Memory B cell (primary cell): Measurements from ENCODE around the gene ZCCHC14.
A peak's percentile ranks its signal among the peaks of the same experiment; 100 is the strongest.
"Not testable (repeated sequence)": the region's sequence is repeated elsewhere in the genome, so short reads cannot be mapped to it uniquely, and the experiment has no call there.

ENCODE experiments used
- ATAC-seq: fragments of 150-1000 bp; cut with Tn5 transposase; 2 replicates; pipeline ENCODE4 v1.10.0; 2021; ENCODE audit warnings: low read depth, mild to moderate bottlenecking, moderate library complexity
- DNase-seq, 2 donors: peaks; one replicate each; pipeline ENCODE4 v3.0.0; 2022; ENCODE audit warnings: low spot score in 2 of 2
- H3K27ac Mint-ChIP-seq: one replicate; pipeline ENCODE4 v1.8.0; 2022; ENCODE audit warnings: mild to moderate bottlenecking, moderate library complexity, mixed read lengths
- H3K27me3 Mint-ChIP-seq: one replicate; pipeline ENCODE4 v1.8.0; 2022; ENCODE audit warnings: mixed read lengths
- H3K36me3 Mint-ChIP-seq: one replicate; pipeline ENCODE4 v1.8.0; 2022; ENCODE audit warnings: mild to moderate bottlenecking, mixed read lengths
- H3K4me1 Mint-ChIP-seq: one replicate; pipeline ENCODE4 v1.8.0; 2022; ENCODE audit warnings: mixed read lengths
- H3K4me3 Mint-ChIP-seq: one replicate; pipeline ENCODE4 v1.8.0; 2022; ENCODE audit warnings: mild to moderate bottlenecking, moderate library complexity, mixed read lengths
- H3K9me3 Mint-ChIP-seq: one replicate; pipeline ENCODE4 v1.8.0; 2022; ENCODE audit warnings: mixed read lengths

The ZCCHC14 gene

DNA sequence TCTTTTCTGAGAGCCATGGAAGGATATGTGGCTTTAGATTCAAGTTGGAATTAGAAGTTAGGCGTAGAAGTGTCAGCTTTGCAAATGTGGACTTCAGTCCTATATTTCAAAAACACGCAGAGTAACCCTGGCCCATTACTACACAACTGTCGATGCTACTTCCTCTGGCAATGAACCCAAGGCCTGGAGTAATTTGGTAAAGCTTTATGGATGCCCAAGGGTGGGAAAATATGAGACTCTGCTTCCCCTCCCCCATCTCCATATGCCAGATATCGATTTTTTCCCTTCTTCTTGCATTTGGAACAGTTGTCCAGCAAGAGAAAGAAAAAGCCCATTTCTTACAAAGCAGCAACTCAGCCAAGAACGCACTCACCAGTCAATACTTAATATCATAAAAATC lies 103.6 kb downstream of the ZCCHC14 start:
- H3K9me3 Mint-ChIP-seq = no peaks in the 10 kb centered on the region
- peaks cover 36% of the 10 kb centered on the region for H3K4me1 Mint-ChIP-seq
- peak overlapping the region; percentile 84 for H3K27ac Mint-ChIP-seq
- no peaks in the 10 kb centered on the region for H3K36me3 Mint-ChIP-seq
- DNase-seq = no peak
- no peaks in the 10 kb centered on the region for H3K27me3 Mint-ChIP-seq
- H3K4me3 Mint-ChIP-seq = no peak overlapping the region
- ATAC-seq = no peak

DNA sequence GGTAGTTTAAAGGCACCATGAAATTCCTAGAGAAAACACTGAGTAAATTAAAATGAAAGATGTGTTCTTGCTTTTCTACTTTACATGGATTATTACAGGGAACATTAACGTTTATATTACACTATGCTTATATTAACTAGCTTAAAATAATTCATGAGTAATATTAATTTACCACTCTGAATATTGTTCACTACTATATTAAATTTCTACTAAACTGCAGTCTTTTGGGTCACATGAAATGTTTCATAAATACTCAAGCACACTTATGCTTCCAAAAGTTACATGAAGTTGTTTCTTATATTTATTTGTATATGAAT lies 104.0 kb downstream of the ZCCHC14 start:
- Mint-ChIP-seq H3K4me1 (peaks cover 35% of the 10 kb centered on the region), H3K9me3 (no peaks in the 10 kb centered on the region), H3K27me3 (no peaks in the 10 kb centered on the region), H3K36me3 (peaks cover 2% of the 10 kb centered on the region), H3K4me3 (peak overlapping the region; percentile 71), H3K27ac (peak overlapping the region; percentile 100)
- DNase-seq (no peak), ATAC-seq (no peak)

DNA sequence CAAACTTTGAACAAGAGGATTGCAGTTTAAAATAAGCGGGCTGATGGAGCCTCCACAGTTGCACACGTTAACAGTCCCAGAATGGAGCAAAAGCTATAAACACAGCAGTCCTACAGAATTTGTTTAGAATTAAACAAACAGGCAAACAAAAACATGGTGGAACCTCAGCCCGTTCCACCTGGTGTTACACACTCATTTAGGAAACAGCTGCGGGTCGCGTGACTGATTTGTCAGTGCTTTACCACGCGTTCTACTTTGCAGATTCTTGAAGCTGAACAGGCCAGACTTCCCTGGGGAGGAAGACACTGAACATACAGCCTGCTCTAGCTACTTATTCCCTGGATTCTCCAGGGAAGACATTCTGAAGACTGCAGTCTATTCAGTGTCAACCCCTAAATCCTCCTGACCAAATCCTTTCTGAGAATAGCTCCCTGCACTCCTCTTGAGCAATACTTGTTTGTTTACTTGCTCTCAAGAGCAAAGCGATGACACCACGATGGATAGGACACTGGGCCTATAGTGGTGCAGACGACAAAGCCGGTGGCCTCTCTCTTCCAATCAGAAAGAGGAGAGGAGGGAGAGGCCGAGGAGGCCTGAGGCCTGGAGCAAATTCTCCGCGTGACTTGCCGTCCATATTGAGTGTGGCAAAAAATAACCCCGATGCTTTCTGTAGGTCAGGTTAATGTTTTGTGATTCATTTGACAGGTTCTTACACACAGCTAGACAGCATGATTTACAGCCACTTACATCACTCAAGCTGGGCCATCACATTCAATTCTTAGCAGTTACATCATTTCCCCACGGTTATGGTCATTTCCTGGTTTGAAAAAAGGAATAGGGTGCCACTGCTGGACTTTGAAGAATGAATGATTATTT lies 104.6 kb downstream of the ZCCHC14 start:
- ATAC-seq (peak; percentile 58), DNase-seq (peak; percentile 75 to 80)
- no peaks in the 10 kb centered on the region for H3K27me3 Mint-ChIP-seq
- H3K9me3 Mint-ChIP-seq = no peaks in the 10 kb centered on the region
- peaks cover 3% of the 10 kb centered on the region for H3K36me3 Mint-ChIP-seq
- H3K4me1 Mint-ChIP-seq = peaks cover 29% of the 10 kb centered on the region
- H3K4me3 Mint-ChIP-seq = peak overlapping the region; percentile 71
- H3K27ac Mint-ChIP-seq = peak overlapping the region; percentile 100

DNA sequence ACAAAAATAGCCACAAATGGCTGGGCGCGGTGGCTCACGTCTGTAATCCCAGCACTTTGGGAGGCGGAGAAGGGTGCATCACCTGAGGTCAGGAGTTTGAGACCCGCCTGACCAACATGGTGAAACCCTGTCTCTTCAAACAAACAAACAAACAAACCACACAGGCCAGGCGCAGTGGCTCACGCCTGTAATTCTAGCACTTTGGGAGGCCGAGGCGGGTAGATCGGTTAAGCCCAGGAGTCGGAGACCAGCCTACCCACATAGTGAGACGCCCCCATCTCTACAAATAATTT lies 108.0 kb downstream of the ZCCHC14 start:
- peak overlapping the region; percentile 87 for H3K4me3 Mint-ChIP-seq
- not testable (repeated sequence) for ATAC-seq

DNA sequence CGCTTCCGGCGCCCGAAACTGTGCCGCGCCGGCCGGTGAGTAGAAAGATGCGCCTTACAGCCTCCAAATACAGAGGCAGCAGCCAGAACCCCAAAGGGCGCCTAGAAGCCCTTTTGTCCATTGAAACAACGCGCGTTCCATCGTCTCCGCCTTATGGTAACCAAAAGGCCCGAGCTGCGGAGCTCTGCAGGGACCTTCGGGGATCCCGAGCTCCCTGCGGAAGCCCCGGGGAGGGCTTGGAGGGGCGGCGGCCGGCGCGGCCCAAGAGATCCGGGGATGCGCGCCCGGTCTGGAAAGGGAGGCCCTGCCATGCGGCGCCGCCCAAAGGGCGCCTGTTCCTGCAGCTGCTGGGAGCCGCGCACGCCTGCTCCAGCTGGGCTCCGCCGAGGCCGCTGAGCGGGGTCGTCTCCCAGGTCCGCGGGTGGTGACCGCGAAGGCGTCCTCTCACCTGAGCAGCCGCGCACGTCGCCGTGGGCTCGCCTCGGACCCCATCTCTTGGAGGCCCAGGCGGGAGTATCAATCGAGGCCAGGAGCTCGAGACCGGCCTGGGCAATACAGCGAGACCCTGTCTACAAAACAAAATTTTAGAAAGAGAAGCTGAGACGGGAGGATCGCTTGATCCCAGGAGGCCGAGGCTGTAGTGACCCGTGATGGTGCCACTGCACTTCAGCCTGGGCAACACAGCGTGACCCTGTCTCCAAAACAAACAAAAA lies 108.5 kb downstream of the ZCCHC14 start:
- peaks cover 44% of the 10 kb centered on the region for H3K4me1 Mint-ChIP-seq
- H3K4me3 Mint-ChIP-seq = peak overlapping the region; percentile 87
- ATAC-seq (no peak), DNase-seq (no peak)
- H3K9me3 Mint-ChIP-seq = no peaks in the 10 kb centered on the region
- no peaks in the 10 kb centered on the region for H3K27me3 Mint-ChIP-seq
- peak overlapping the region; percentile 100 for H3K27ac Mint-ChIP-seq
- H3K36me3 Mint-ChIP-seq = peaks cover 3% of the 10 kb centered on the region

More for the DNA sequence above, 108.0 kb downstream of the ZCCHC14 start:
- peak overlapping the region; percentile 100 for H3K27ac Mint-ChIP-seq
- H3K9me3 Mint-ChIP-seq, DNase-seq, H3K27me3 Mint-ChIP-seq, H3K36me3 Mint-ChIP-seq: not testable (repeated sequence)
- H3K4me1 Mint-ChIP-seq = peaks cover 44% of the 10 kb centered on the region

DNA sequence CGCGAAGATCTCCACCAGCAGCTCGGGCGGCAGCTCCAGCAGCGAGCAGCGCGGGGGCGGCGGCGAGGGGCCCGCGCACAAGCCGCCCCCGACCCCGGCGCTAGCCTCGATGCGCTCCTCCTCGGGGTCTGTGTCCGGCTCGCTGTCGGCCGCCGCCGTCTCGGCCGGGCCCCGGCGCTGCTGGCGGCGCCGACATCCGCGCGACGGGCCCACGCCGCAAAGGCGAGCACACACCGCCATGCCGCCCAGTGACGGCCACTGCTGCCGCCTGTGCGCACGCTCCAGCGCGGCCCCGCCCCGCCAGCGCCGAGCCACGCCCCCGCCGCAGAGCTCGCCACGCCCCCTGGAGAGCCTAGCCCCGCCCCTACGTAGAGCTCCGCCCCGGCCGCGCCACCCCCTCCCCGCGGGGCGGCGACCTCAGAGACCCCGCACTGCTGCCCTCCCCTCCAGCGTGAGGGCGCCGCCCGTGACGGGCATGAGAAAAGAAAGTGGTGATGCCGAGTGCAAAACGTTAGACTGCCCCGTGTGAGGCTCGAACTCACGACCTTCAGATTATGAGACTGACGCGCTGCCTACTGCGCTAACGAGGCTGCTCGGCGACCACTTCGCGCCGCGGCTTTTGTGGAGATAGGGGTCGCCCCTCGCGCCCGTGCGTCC lies 109.2 kb downstream of the ZCCHC14 start, which contains the start of gene FBXO31:
TSS of gene FBXO31 (minus strand) at position 272 of the 657 bp plus-strand sequence. CDS start at position 240, 32 bp downstream.
- ATAC-seq (peak; percentile 62), DNase-seq (peak; percentile 95 to 99)
- Mint-ChIP-seq H3K27ac (peak within 1 kb of the TSS; percentile 100), H3K27me3 (no peaks in the 10 kb centered on the region), H3K36me3 (peaks cover 3% of the 10 kb centered on the region), H3K9me3 (no peaks in the 10 kb centered on the region), H3K4me1 (peaks cover 47% of the 10 kb centered on the region), H3K4me3 (peak within 1 kb of the TSS; percentile 87)

DNA sequence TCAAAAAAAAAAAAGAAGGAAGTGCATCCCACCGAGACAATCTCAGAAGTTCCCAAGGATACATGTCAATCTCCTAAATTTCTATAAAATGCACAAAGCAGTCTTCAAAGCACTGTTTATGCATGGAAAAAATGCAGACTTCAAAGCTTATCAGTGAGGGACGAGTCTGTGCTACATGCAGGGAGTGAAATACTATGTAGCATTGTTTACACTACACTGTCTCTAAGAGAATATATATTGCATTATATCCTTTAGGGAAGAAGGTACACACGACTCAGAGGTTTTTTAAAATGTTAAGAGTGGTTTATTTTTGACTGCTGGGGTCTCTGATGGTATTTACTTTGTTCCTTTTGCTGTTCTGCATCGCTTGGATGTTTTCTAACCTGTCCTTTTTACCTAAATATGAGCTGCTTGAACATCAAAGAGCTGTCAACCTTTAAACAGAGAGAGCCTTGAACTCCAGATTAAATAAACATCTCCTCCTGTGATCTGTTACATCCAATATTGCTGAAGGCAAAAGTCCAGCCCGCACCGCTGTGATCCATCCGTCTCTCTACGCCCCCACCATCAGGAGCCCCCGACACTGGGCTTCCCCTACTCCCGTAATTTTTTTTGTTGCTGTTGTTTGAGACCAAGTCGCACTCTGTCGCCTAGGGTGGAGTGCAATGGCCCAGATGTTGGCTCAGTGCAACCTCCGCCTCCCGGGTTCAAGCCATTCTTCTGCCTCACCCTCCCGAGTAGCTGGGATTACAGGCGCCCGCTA lies 110.6 kb downstream of the ZCCHC14 start:
- Mint-ChIP-seq H3K27me3 (no peaks in the 10 kb centered on the region), H3K9me3 (no peaks in the 10 kb centered on the region), H3K4me1 (peaks cover 36% of the 10 kb centered on the region), H3K4me3 (peak overlapping the region; percentile 82), H3K27ac (peak overlapping the region; percentile 81), H3K36me3 (peaks cover 5% of the 10 kb centered on the region)
- DNase-seq (no peak), ATAC-seq (no peak)

DNA sequence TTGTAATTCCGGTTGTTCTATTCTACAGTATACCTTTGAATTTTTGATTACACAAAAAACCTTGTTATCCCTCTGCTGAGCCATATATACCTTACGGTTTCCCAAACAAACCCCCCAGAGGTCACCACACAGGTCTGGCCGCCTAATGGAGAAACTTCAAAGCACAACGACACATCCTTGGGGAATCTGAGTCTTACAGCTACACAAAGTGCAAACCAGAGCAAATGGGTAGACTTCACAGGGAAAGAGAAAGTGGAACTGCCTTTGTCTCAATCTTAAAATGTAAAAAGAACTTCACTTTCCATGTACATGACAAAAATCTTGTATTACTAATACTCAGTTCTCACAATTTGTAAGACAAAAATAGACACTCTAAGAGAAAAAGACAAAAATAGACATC lies 111.9 kb downstream of the ZCCHC14 start:
- Mint-ChIP-seq H3K4me1 (peaks cover 34% of the 10 kb centered on the region), H3K27ac (no peak overlapping the region), H3K4me3 (peak overlapping the region; percentile 63), H3K9me3 (no peaks in the 10 kb centered on the region), H3K36me3 (peaks cover 8% of the 10 kb centered on the region), H3K27me3 (no peaks in the 10 kb centered on the region)
- DNase-seq (no peak), ATAC-seq (no peak)

DNA sequence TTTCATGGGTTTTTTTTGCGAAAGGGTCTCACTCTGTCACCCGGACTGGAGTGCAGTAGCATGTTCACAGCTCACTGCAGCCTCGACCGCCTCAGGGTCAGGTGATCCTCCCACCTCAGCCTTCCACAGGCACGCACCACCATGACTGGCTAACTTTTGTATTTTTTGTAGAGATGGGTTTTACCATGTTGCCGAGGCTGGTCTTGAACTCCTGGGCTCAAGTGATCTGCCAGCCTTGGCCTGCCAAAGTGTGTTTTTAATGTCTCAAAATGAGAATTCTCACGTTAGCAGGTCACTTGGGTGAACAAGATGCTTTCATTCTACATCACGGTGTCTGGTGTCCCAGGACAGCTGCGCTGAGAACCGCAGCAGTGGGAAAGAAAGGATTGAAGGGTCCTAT lies 112.4 kb downstream of the ZCCHC14 start:
- H3K4me3 Mint-ChIP-seq = no peak overlapping the region
- peaks cover 37% of the 10 kb centered on the region for H3K4me1 Mint-ChIP-seq
- DNase-seq = no peak
- no peaks in the 10 kb centered on the region for H3K27me3 Mint-ChIP-seq
- no peak overlapping the region for H3K27ac Mint-ChIP-seq
- no peaks in the 10 kb centered on the region for H3K9me3 Mint-ChIP-seq
- no peak for ATAC-seq
- peaks cover 8% of the 10 kb centered on the region for H3K36me3 Mint-ChIP-seq

DNA sequence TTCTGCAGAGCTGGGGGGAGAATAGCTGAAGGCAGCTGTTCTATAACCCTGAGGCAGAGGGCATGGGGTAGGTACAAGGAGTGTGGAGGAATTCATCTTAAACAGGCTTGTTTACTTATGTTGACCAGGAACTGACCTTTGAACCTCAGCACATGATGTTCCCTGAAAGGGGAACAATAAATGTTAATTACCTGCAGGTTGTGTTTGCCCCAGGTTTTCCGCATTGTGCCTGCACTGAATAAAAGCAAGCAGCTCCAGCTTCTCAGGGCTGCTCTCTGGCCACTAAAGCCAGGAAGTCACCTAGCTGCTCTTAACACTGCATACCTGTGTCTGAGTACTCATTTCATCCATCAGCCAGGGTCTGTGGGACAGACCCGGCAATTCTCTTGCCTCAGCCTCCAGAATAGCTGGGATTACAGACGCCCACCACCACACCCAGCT lies 113.5 kb downstream of the ZCCHC14 start:
- not testable (repeated sequence) for H3K9me3 Mint-ChIP-seq, H3K4me3 Mint-ChIP-seq, DNase-seq, H3K27me3 Mint-ChIP-seq, H3K36me3 Mint-ChIP-seq, H3K27ac Mint-ChIP-seq, ATAC-seq
- peaks cover 37% of the 10 kb centered on the region for H3K4me1 Mint-ChIP-seq

DNA sequence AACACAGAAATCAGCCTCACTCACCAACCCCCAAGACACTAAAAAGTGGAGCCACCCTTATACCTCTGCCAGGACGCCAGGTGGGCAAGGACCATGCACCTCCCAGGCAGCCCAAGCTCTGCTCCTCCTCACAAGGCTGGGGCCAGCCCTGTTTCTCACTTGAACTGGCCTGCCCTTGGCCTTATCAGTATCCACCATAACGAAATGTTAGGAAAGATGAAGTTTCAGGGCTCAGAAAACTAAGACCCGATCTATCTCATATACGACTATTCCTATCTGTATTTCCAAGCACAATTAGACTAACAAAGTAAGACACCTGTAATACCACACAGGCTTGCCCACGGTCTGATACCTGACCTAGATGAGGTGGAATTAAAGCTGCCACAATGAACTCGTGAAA lies 116.2 kb downstream of the ZCCHC14 start:
- H3K4me1 Mint-ChIP-seq = peaks cover 27% of the 10 kb centered on the region
- no peak for ATAC-seq
- H3K27ac Mint-ChIP-seq = no peak overlapping the region
- H3K9me3 Mint-ChIP-seq = no peaks in the 10 kb centered on the region
- no peak for DNase-seq
- H3K27me3 Mint-ChIP-seq = no peaks in the 10 kb centered on the region
- no peak overlapping the region for H3K4me3 Mint-ChIP-seq
- H3K36me3 Mint-ChIP-seq = peaks cover 5% of the 10 kb centered on the region

DNA sequence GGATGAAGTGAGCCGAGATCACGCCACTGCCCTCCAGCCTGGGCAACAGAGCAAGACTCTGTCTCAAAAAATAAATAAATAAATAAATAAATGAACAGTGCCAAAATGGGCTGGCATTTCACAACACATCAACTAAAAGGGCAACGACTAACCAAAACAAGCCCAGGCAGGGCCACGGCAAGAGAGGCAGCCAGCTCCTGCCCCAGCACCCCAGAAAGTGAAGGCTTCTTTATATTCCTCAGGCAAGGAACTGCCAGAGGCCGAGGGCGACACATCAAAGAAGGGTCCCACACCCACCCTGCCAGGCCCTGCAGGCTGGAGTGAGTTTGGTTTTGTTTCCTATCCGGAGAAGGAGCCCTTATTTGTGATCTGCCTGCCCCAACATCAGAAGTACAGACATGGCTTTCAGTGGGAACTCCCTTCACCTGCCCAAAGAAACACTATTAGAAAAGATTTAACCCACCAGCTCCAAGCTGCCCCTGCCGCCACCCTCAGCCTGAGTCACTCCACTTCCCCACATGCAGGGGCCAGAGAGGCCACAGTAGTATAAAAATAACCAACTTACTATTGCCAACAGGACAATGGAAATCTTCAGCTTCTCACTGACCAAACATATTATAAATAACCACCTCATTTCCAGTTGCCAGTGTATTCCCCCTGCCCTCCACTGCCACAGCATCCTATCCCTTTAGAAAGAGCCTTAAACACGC lies 117.2 kb downstream of the ZCCHC14 start:
- no peak for ATAC-seq
- no peak overlapping the region for H3K27ac Mint-ChIP-seq
- H3K9me3 Mint-ChIP-seq = no peaks in the 10 kb centered on the region
- DNase-seq = no peak
- H3K4me3 Mint-ChIP-seq = no peak overlapping the region
- no peaks in the 10 kb centered on the region for H3K27me3 Mint-ChIP-seq
- H3K4me1 Mint-ChIP-seq = peaks cover 25% of the 10 kb centered on the region
- peaks cover 5% of the 10 kb centered on the region for H3K36me3 Mint-ChIP-seq

DNA sequence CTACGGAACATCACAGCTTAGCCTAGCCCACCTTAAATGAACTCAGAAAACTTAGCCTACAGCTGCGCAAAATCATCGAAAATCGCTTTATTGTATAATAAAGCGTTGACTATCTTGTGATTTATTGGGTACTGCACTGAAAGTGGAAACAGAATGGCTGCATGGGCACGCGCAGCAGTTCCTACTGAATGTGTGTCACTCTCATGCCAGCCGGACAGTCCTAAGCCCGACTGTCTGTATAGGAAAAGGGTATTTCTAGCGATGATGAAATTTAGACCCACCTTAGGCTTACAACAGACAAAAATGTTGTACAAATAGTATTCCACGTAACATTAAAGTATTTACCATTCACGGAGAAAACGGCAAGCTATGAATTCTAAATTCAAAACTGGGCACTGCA lies 118.5 kb downstream of the ZCCHC14 start:
- no peak for ATAC-seq
- H3K4me1 Mint-ChIP-seq = peaks cover 23% of the 10 kb centered on the region
- no peak overlapping the region for H3K27ac Mint-ChIP-seq

More for the DNA sequence above, 118.5 kb downstream of the ZCCHC14 start:
- Mint-ChIP-seq H3K27me3 (no peaks in the 10 kb centered on the region), H3K9me3 (no peaks in the 10 kb centered on the region), H3K4me3 (no peak overlapping the region), H3K36me3 (peaks cover 5% of the 10 kb centered on the region)
- DNase-seq = no peak
